HG03066 (cell line): Measurements from ENCODE around the gene LFNG.

Source experiments
- ATAC-seq: cut with Tn5 transposase; IDR thresholded peaks from one replicate; pipeline ENCODE4 v1.9.1; 2021; ENCODE audit warnings: low read depth; ENCODE audit not compliant: unreplicated experiment

The LFNG gene

GRCh38 chr7:2515424-2516193 is 4.0 kb upstream of the LFNG start:
- no peak for ATAC-seq

GRCh38 chr7:2516194-2516555 is 3.4 kb upstream of the LFNG start:
- ATAC-seq: no peak

GRCh38 chr7:2517026-2517425 is 2.5 kb upstream of the LFNG start:
- no peak for ATAC-seq

GRCh38 chr7:2517678-2518507 is 1.7 kb upstream of the LFNG start:
- no peak for ATAC-seq

GRCh38 chr7:2518737-2519118 is 846 bp upstream of the LFNG start:
- no peak for ATAC-seq

- ATAC-seq: no peak
Measured at GRCh38 chr7:2520131-2520760, 672 bp downstream of the LFNG start.

GRCh38 chr7:2520761-2521290 is 1.3 kb downstream of the LFNG start:
- no peak for ATAC-seq

- no peak for ATAC-seq
Measured at GRCh38 chr7:2521341-2521745, 1.8 kb downstream of the LFNG start.

- no peak for ATAC-seq
Measured at GRCh38 chr7:2521952-2522591, 2.5 kb downstream of the LFNG start.

GRCh38 chr7:2522780-2523433 is 3.3 kb downstream of the LFNG start:
- no peak for ATAC-seq

- ATAC-seq: no peak
Measured at GRCh38 chr7:2523461-2523936, 3.9 kb downstream of the LFNG start.

GRCh38 chr7:2523941-2524807 is 4.6 kb downstream of the LFNG start:
- ATAC-seq: no peak

- ATAC-seq: no peak
Measured at GRCh38 chr7:2524808-2525657, 5.5 kb downstream of the LFNG start.

GRCh38 chr7:2525658-2526630 is 6.4 kb downstream of the LFNG start:
- no peak for ATAC-seq

GRCh38 chr7:2526659-2527504 is 7.3 kb downstream of the LFNG start:
- no peak for ATAC-seq
